ENCODE results near the gene TP53I11. TPM values are rescaled to one million over a fixed set of nuclear protein-coding genes. Genes with fewer than 3 reads are reported as not detected.

The TP53I11 gene
- total and polyA plus RNA-seq, 9 of the 15 experiments (the other 6 are each of a cell fraction or from before 2014, with no cell fraction given), result 0.14 to 2.5 (median 1.2) TPM; not detected in 2

GRCh38 chr11:44959064-44959463, 8.4 kb upstream of the TP53I11 start:
- no peak overlapping the region for H3K4me2 ChIP-seq (ENCODE audit: insufficient read depth, low read length)
- CTCF ChIA-PET (ENCODE audit: low intra/inter-chr PET ratio), result no interaction called here
- 4% methylated on average over 3 of the region's 3 CpGs for WGBS (ENCODE audit: insufficient coverage, low coverage, missing lambda C conversion rate)
- H3K27ac ChIP-seq (ENCODE audit: extremely low read depth, low read depth, low read length), result no peak overlapping the region
- in situ Hi-C loops (cut with MboI), result no loop called here
- POLR2A ChIA-PET, result interaction anchor here (0.6 to 1.9 kb wide), 4 partner anchors 8 to 232 kb away, joined by 3 to 6 read pairs (median 4); partner anchors contain the start of gene TP53I11
- H3K79me2 ChIP-seq (ENCODE audit: control insufficient read depth, insufficient read depth, low read length), result no peaks in the 10 kb centered on the region
- FAIRE-seq, result no peak
- no TSS peak for BruUV-seq (replicated peaks)
- TF ChIP-seq ZBTB33 (CRISPR knock-in tag; IDR thresholded peaks at IDR 0.05) (no peak), RBM25 (IDR thresholded peaks at IDR 0.05; ENCODE audit: low read depth, low read length, severe bottlenecking) (peak; percentile 31), GTF3C2 (IDR thresholded peaks at IDR 0.05; ENCODE audit: borderline replicate concordance, extremely low read depth, insufficient read length) (no peak)
- no peak for ATAC-seq
- no peaks in the 10 kb centered on the region for H3K9me1 ChIP-seq (ENCODE audit: control insufficient read depth, insufficient read depth, low read length)
- no peak overlapping the region for H3K4me3 ChIP-seq
- no peaks in the 10 kb centered on the region; the same call in 1 of the 2 replicates for H4K20me1 ChIP-seq (replicated peaks; ENCODE audit: control insufficient read depth, insufficient read depth, low read length)
- intact Hi-C loops (cut with micrococcal nuclease), result no loop called here
- no peak overlapping the region for H3K9ac ChIP-seq (ENCODE audit: insufficient read depth in 1 of 2, low read depth in 2 of 2, low read length in 2 of 2)
- peaks cover 0 to 35% of the 10 kb centered on the region in 2 experiments; a peak in 2 of 5 replicates for H3K27me3 ChIP-seq (ENCODE audit: control insufficient read depth in 2 of 2, insufficient read depth in 2 of 2, low read length in 2 of 2)
- no peak overlapping the region for H2AFZ ChIP-seq (ENCODE audit: low read depth, low read length)
- H3K4me1 ChIP-seq (replicated peaks in 1 of 2; ENCODE audit: control insufficient read depth in 2 of 2, insufficient read depth in 2 of 2, low read length in 2 of 2), result peaks cover 0 to 7% of the 10 kb centered on the region in 2 experiments; a peak in 4 of 5 replicates
- H3K36me3 ChIP-seq (ENCODE audit: control insufficient read depth, insufficient read depth, low read length), result no peaks in the 10 kb centered on the region
- no peaks in the 10 kb centered on the region for H3K9me3 ChIP-seq (replicated peaks; ENCODE audit: control insufficient read depth, insufficient read depth, low read depth, low read length)
- DNase-seq (ENCODE audit: extremely low read depth in 1 of 4, low spot score in 3 of 4), result no peak

All from K562 (cell line).